Neural cell (in vitro differentiated cells): ENCODE results near the gene USP34. TPM values are rescaled to one million over a fixed set of nuclear protein-coding genes. Genes with fewer than 3 reads are reported as not detected.

ENCODE experiments used
- H2AFZ ChIP-seq: fragments of 200-600, 300-800 bp; sonication (generic), shearing (Covaris generic); 2 replicates; pipeline ENCODE4 v1.6.0; 2014; ENCODE audit warnings: low read depth, mild to moderate bottlenecking, antibody characterized with exemption, low read length, moderate library complexity
- H3F3A ChIP-seq: fragments of 200-600 bp; shearing (Covaris generic); 2 replicates; pipeline ENCODE4 v1.6.1; 2016; ENCODE audit warnings: mild to moderate bottlenecking, moderate library complexity, mixed read lengths, antibody characterized with exemption, low read length; ENCODE audit not compliant: insufficient read depth, poor library complexity, severe bottlenecking
- H3K27ac ChIP-seq: fragments of 200-600, 300-800 bp; sonication (generic), shearing (Covaris generic); 2 replicates; pipeline ENCODE4 v1.5.1; 2014; ENCODE audit warnings: mild to moderate bottlenecking, low read length, moderate library complexity
- H3K27me3 ChIP-seq: fragments of 300-800, 200-600 bp; sonication (generic), shearing (Covaris generic); 2 replicates; pipeline ENCODE4 v1.6.0; 2014; ENCODE audit warnings: mild to moderate bottlenecking, low read depth, low read length, moderate library complexity; ENCODE audit not compliant: insufficient read depth
- H3K36me3 ChIP-seq: fragments of 300-800, 200-600 bp; sonication (generic), shearing (Covaris generic); 2 replicates; pipeline ENCODE4 v1.5.1; 2014; ENCODE audit warnings: mild to moderate bottlenecking, antibody characterized with exemption, low read length, moderate library complexity; ENCODE audit not compliant: insufficient read depth
- H3K4me2 ChIP-seq: fragments of 300-800, 200-600 bp; sonication (generic), shearing (Covaris generic); 2 replicates; pipeline ENCODE4 v1.6.0; 2014; ENCODE audit warnings: mild to moderate bottlenecking, low read length
- H3K4me3 ChIP-seq: fragments of 300-800, 200-600 bp; sonication (generic), shearing (Covaris generic); 2 replicates; pipeline ENCODE4 v1.5.1; 2014; ENCODE audit warnings: mild to moderate bottlenecking, low read length, moderate library complexity
- H3K79me2 ChIP-seq: fragments of 200-600 bp; shearing (Covaris generic); replicated peaks from 2 replicates; pipeline ENCODE4 v1.6.0; 2014; ENCODE audit warnings: mild to moderate bottlenecking, low read length, moderate library complexity; ENCODE audit not compliant: insufficient read depth
- H3K9ac ChIP-seq: fragments of 300-800, 200-600 bp; sonication (generic), shearing (Covaris generic); 2 replicates; pipeline ENCODE4 v1.6.1; 2016; ENCODE audit warnings: mild to moderate bottlenecking, low read length, mixed read lengths
- H3K9me2 ChIP-seq: fragments of 200-600 bp; shearing (Covaris generic); 2 replicates; pipeline ENCODE4 v1.6.1; 2016; ENCODE audit warnings: mild to moderate bottlenecking, low read length, mixed read lengths; ENCODE audit not compliant: insufficient read depth
- H3K9me3 ChIP-seq: fragments of 200-600, 300-800 bp; sonication (generic), shearing (Covaris generic); 2 replicates; pipeline ENCODE4 v1.6.1; 2016; ENCODE audit warnings: mild to moderate bottlenecking, mixed run types, low read length, moderate library complexity, mixed read lengths
- H4K20me1 ChIP-seq: fragments of 200-600 bp; shearing (Covaris generic); 2 replicates; pipeline ENCODE4 v1.6.1; 2016; ENCODE audit warnings: mild to moderate bottlenecking, mixed run types; ENCODE audit not compliant: insufficient read depth
- EP300 ChIP-seq: fragments of 450-650 bp; conservative IDR thresholded peaks from 2 replicates; pipeline ENCODE4 v1.6.1; 2014; ENCODE audit warnings: antibody characterized with exemption, mild to moderate bottlenecking, moderate library complexity; ENCODE audit not compliant: poor library complexity, severe bottlenecking
- EZH2 ChIP-seq: fragments of 200-600, 300-800 bp; shearing (Covaris generic), sonication (generic); IDR thresholded peaks from 2 replicates; pipeline ENCODE4 v1.6.1; 2014; ENCODE audit warnings: antibody characterized with exemption, low read length, borderline replicate concordance, mild to moderate bottlenecking; ENCODE audit not compliant: insufficient read depth, poor library complexity, severe bottlenecking
- MXI1 ChIP-seq: fragments of 450-650 bp; conservative IDR thresholded peaks from 2 replicates; pipeline ENCODE4 v1.6.1; 2014; ENCODE audit warnings: antibody characterized with exemption, mild to moderate bottlenecking; ENCODE audit not compliant: poor library complexity, severe bottlenecking
- POLR2AphosphoS5 ChIP-seq: IDR thresholded peaks from 2 replicates; pipeline ENCODE4 v1.6.1; 2012
- RAD21 ChIP-seq: fragments of 450-650 bp; conservative IDR thresholded peaks from 2 replicates; pipeline ENCODE4 v1.6.1; 2014; ENCODE audit warnings: antibody characterized with exemption, mild to moderate bottlenecking, moderate library complexity
- REST ChIP-seq: IDR thresholded peaks from 2 replicates; pipeline ENCODE4 v1.6.1; 2012; ENCODE audit warnings: borderline replicate concordance
- SMC3 ChIP-seq: fragments of 450-650 bp; conservative IDR thresholded peaks from 2 replicates; pipeline ENCODE4 v1.6.1; 2014; ENCODE audit warnings: antibody characterized with exemption, mild to moderate bottlenecking, moderate library complexity; ENCODE audit not compliant: poor library complexity
- TAF1 ChIP-seq: IDR thresholded peaks from 2 replicates; pipeline ENCODE4 v1.6.1; 2012; ENCODE audit warnings: low read depth
- polyA plus RNA-seq: library from polyadenylated mRNA; depleted of rRNA; stranded (reverse); fragments of >200 nt; gene quantifications from 2 replicates; pipeline ENCODE4 v1.2.3, GENCODE V29; 2014
- TF ChIP-seq, protein P1 (sequence below): fragments of 450-650 bp; IDR thresholded peaks from 2 replicates; pipeline ENCODE4 v1.5.1; 2014; ENCODE audit warnings: antibody characterized with exemption, mild to moderate bottlenecking, moderate library complexity; ENCODE audit not compliant: poor library complexity, severe bottlenecking

USP34 gene
- polyA plus RNA-seq, 1 donor from 2014 or later, result 87.9 TPM

DNA sequence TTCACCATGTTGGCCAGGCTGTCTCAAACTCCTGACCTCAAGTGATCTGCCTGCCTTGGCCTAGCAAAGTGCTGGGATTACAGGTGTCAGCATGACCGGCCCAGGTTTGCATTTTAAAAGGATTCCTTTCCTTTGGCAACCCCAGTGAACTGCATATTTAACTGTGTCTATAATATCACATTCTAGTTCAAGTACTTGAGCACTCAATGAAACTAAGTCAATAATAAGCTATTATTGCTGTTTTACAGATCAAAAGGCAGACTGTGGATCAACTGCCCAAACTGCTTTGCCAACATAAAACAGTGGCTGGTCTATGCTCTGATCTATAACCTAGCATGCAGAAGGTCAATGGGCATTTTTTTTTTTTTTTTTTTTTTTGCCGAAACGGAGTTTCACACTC, 144.5 kb downstream of the USP34 start:
- Histone ChIP-seq H3K79me2 (no peaks in the 10 kb centered on the region), H3K27me3 (no peaks in the 10 kb centered on the region), H3K4me3 (no peak overlapping the region), H2AFZ (no peak overlapping the region), H3K9me2 (no peaks in the 10 kb centered on the region), H3K9me3 (no peaks in the 10 kb centered on the region), H3K4me2 (no peak overlapping the region), H4K20me1 (no peaks in the 10 kb centered on the region), H3K27ac (no peak overlapping the region), H3K9ac (no peak overlapping the region), H3K36me3 (peaks cover 6% of the 10 kb centered on the region), H3F3A (no peaks in the 10 kb centered on the region)
- TF ChIP-seq REST (no peak), TAF1 (no peak)

DNA sequence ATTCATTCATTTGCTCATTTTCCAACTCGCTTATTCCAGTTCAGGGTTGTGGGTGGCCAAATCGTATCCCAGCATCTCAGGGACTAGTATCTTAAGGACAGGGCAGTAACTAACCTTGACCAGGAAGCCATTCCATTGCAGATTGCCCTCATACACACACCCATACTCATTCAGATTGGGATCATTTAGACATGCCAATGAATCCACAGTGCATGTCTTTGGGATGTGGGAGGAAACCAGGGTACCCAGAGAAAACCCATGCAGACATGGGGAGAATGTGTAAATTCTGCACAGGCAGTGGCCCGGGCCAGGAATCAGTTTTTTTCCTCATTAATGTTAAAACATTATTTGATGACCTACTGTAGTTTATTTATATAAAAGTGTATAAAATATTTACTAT, 150.7 kb downstream of the USP34 start:
- H3F3A ChIP-seq, result no peaks in the 10 kb centered on the region
- no peaks in the 10 kb centered on the region for H3K36me3 ChIP-seq
- no peak overlapping the region for H3K4me3 ChIP-seq
- H3K9me3 ChIP-seq, result no peaks in the 10 kb centered on the region
- no peak overlapping the region for H2AFZ ChIP-seq
- no peaks in the 10 kb centered on the region for H3K9me2 ChIP-seq
- H3K27ac ChIP-seq, result no peak overlapping the region
- no peaks in the 10 kb centered on the region for H3K79me2 ChIP-seq
- no peak overlapping the region for H3K9ac ChIP-seq
- no peaks in the 10 kb centered on the region for H4K20me1 ChIP-seq
- H3K4me2 ChIP-seq, result no peak overlapping the region
- TF ChIP-seq POLR2AphosphoS5 (no peak), RAD21 (no peak), SMC3 (no peak), REST (no peak), MXI1 (no peak), TAF1 (no peak), EP300 (no peak), EZH2 (no peak)
- TF ChIP-seq, protein P1, sequence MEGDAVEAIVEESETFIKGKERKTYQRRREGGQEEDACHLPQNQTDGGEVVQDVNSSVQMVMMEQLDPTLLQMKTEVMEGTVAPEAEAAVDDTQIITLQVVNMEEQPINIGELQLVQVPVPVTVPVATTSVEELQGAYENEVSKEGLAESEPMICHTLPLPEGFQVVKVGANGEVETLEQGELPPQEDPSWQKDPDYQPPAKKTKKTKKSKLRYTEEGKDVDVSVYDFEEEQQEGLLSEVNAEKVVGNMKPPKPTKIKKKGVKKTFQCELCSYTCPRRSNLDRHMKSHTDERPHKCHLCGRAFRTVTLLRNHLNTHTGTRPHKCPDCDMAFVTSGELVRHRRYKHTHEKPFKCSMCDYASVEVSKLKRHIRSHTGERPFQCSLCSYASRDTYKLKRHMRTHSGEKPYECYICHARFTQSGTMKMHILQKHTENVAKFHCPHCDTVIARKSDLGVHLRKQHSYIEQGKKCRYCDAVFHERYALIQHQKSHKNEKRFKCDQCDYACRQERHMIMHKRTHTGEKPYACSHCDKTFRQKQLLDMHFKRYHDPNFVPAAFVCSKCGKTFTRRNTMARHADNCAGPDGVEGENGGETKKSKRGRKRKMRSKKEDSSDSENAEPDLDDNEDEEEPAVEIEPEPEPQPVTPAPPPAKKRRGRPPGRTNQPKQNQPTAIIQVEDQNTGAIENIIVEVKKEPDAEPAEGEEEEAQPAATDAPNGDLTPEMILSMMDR, result no peak
- H3K27me3 ChIP-seq, result no peaks in the 10 kb centered on the region
